ENCODE results near the gene CTRL. TPM values are rescaled to one million over a fixed set of nuclear protein-coding genes. Genes with fewer than 3 reads are reported as not detected.

CTRL gene
- total RNA-seq, 3 donors from 2014 or later (not counting 1 experiment from before 2014, with no cell fraction given) = 14.3 to 17.2 (median 15.0) TPM

DNA sequence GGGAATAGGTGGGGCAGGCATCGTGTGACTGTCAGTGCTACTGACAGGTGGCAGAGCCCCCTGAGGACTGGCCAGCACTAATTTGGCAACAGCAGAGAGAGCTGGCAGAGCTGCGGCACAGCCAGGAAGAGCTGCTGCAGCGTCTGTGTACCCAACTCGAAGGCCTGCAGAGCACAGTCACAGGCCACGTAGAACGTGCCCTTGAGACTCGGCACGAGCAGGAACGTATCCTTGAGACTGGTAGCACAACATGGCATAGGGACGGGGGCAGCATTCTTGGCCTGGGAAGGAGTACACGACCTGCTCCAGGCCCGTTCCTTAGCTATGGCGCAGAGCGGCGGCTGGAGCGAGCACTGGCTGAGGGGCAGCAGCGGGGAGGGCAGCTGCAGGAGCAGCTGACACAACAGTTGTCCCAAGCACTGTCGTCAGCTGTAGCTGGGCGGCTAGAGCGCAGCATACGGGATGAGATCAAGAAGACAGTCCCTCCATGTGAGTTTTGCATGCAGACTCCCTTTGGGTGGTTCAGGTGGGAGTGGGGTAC lies 50.0 kb downstream of the CTRL start:
- H3K36me3 Mint-ChIP-seq = no peaks in the 10 kb centered on the region

DNA sequence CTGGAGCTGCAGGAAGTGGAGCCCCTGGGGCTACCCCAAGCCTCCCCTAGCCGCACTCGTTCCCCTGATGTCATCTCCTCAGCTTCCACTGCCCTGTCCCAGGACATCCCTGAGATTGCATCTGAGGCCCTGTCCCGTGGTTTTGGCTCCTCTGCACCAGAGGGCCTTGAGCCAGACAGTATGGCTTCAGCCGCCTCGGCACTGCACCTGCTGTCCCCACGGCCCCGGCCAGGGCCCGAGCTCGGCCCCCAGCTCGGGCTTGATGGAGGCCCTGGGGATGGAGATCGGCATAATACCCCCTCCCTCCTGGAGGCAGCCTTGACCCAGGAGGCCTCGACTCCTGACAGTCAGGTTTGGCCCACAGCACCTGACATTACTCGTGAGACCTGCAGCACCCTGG lies 51.1 kb downstream of the CTRL start:
- ATAC-seq (no peak), DNase-seq (no peak)
- intact Hi-C loops (cut with micrococcal nuclease) = no loop called here

More for the DNA sequence above, 50.0 kb downstream of the CTRL start:
- H3K4me3 ChIP-seq (ENCODE audit: low read length) = no peak overlapping the region
- intact Hi-C loops (cut with micrococcal nuclease) = no loop called here
- 95% methylated on average over 21 of the region's 21 CpGs for WGBS (ENCODE audit: insufficient coverage)
- DNase-seq (no peak), ATAC-seq (no peak)
- Mint-ChIP-seq H3K27me3 (ENCODE audit: low read depth in 2 of 2) (no peaks in the 10 kb centered on the region), H3K4me1 (peaks cover 0 to 4% of the 10 kb centered on the region in 2 donors), H3K9me3 (no peaks in the 10 kb centered on the region), H3K4me3 (no peak overlapping the region), H3K27ac (no peak overlapping the region)
- H3K27me3 ChIP-seq (ENCODE audit: control insufficient read depth, insufficient read depth, low read length) = no peaks in the 10 kb centered on the region
- TF ChIP-seq, protein P1, sequence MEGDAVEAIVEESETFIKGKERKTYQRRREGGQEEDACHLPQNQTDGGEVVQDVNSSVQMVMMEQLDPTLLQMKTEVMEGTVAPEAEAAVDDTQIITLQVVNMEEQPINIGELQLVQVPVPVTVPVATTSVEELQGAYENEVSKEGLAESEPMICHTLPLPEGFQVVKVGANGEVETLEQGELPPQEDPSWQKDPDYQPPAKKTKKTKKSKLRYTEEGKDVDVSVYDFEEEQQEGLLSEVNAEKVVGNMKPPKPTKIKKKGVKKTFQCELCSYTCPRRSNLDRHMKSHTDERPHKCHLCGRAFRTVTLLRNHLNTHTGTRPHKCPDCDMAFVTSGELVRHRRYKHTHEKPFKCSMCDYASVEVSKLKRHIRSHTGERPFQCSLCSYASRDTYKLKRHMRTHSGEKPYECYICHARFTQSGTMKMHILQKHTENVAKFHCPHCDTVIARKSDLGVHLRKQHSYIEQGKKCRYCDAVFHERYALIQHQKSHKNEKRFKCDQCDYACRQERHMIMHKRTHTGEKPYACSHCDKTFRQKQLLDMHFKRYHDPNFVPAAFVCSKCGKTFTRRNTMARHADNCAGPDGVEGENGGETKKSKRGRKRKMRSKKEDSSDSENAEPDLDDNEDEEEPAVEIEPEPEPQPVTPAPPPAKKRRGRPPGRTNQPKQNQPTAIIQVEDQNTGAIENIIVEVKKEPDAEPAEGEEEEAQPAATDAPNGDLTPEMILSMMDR (IDR thresholded peaks at IDR 0.05) = no peak
- no peak overlapping the region for H3K27ac ChIP-seq (ENCODE audit: low read length)
- peaks cover 82% of the 10 kb centered on the region for H3K36me3 ChIP-seq (ENCODE audit: control insufficient read depth, insufficient read depth, low read length)
- H3K4me1 ChIP-seq (ENCODE audit: control insufficient read depth, insufficient read depth, low read length) = no peaks in the 10 kb centered on the region
- H3K9me3 ChIP-seq (ENCODE audit: control insufficient read depth, insufficient read depth, low read length) = no peaks in the 10 kb centered on the region

DNA sequence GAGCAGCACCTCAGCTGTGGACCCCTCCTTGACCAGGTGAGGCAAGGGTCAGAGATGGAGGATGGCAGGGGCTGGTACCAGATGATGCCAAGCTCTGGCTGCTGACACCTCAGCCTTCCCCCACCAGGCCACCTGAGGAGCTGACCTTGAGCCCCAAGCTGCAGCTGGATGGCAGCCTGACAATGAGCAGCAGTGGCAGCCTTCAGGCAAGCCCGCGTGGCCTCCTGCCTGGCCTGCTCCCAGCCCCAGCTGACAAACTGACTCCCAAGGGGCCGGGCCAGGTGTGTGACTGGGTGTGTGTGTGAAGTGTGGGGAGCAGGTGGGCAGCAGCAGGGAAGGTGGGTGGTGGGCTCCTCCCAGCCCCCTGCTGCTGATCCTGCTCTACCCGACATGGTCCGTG lies 51.7 kb downstream of the CTRL start:
- Mint-ChIP-seq H3K27ac (no peak overlapping the region), H3K4me1 (peaks cover 12 to 17% of the 10 kb centered on the region in 2 donors), H3K9me3 (no peaks in the 10 kb centered on the region), H3K36me3 (no peaks in the 10 kb centered on the region), H3K27me3 (ENCODE audit: low read depth in 2 of 2) (no peaks in the 10 kb centered on the region), H3K4me3 (no peak overlapping the region)
- no peak for ATAC-seq
- TF ChIP-seq, protein P1 (IDR thresholded peaks at IDR 0.05) = no peak
- no peaks in the 10 kb centered on the region for H3K9me3 ChIP-seq (ENCODE audit: control insufficient read depth, insufficient read depth, low read length)
- H3K4me1 ChIP-seq (ENCODE audit: control insufficient read depth, insufficient read depth, low read length) = no peaks in the 10 kb centered on the region
- H3K27ac ChIP-seq (ENCODE audit: low read length) = no peak overlapping the region
- intact Hi-C loops (cut with micrococcal nuclease) = no loop called here
- 88% methylated on average over 5 of the region's 5 CpGs for WGBS (ENCODE audit: insufficient coverage)
- no peak overlapping the region for H3K4me3 ChIP-seq (ENCODE audit: low read length)
- H3K27me3 ChIP-seq (ENCODE audit: control insufficient read depth, insufficient read depth, low read length) = no peaks in the 10 kb centered on the region
- no peak for DNase-seq
- peaks cover 85% of the 10 kb centered on the region for H3K36me3 ChIP-seq (ENCODE audit: control insufficient read depth, insufficient read depth, low read length)

More for the DNA sequence above, 51.1 kb downstream of the CTRL start:
- Mint-ChIP-seq H3K27me3 (ENCODE audit: low read depth in 2 of 2) (no peaks in the 10 kb centered on the region), H3K9me3 (no peaks in the 10 kb centered on the region), H3K4me1 (peaks cover 5 to 11% of the 10 kb centered on the region in 2 donors), H3K36me3 (no peaks in the 10 kb centered on the region), H3K27ac (no peak overlapping the region), H3K4me3 (no peak overlapping the region)
- no peak overlapping the region for H3K27ac ChIP-seq (ENCODE audit: low read length)
- H3K9me3 ChIP-seq (ENCODE audit: control insufficient read depth, insufficient read depth, low read length) = no peaks in the 10 kb centered on the region
- H3K27me3 ChIP-seq (ENCODE audit: control insufficient read depth, insufficient read depth, low read length) = no peaks in the 10 kb centered on the region
- H3K4me1 ChIP-seq (ENCODE audit: control insufficient read depth, insufficient read depth, low read length) = no peaks in the 10 kb centered on the region
- no peak overlapping the region for H3K4me3 ChIP-seq (ENCODE audit: low read length)
- TF ChIP-seq, protein P1 (IDR thresholded peaks at IDR 0.05) = no peak
- 95% methylated on average over 13 of the region's 13 CpGs for WGBS (ENCODE audit: insufficient coverage)
- peaks cover 88% of the 10 kb centered on the region for H3K36me3 ChIP-seq (ENCODE audit: control insufficient read depth, insufficient read depth, low read length)

Other genes starting within 250 kb of the CTRL start
- gene GFOD2, start 212.5 kb downstream of the CTRL start, total RNA-seq = 10 to 100 TPM in 1 of 3 donors, 1 to 10 TPM in 2; 6.5 to 10.9 (median 8.3) TPM
- gene RANBP10, start 125.3 kb downstream of the CTRL start, total RNA-seq = 10 to 100 TPM; 20.9 to 25.8 (median 24.5) TPM
- gene TSNAXIP1, start 125.0 kb downstream of the CTRL start, total RNA-seq = under 1 TPM in 2 of 3 donors, not detected in 1; 0.15 to 0.68 TPM
- 10 to 100 TPM; 25.5 to 35.8 (median 30.3) TPM for gene THAP11, start 89.5 kb downstream of the CTRL start, total RNA-seq
- gene NUTF2, start 84.9 kb downstream of the CTRL start, total RNA-seq = 10 to 100 TPM; 43.2 to 47.1 (median 43.3) TPM
- gene CENPT, start 84.2 kb downstream of the CTRL start, total RNA-seq = 10 to 100 TPM; 68.6 to 81.3 (median 78.9) TPM
- gene EDC4, start 58.8 kb downstream of the CTRL start, total RNA-seq = 100 to 1,000 TPM in 2 of 3 donors, 10 to 100 TPM in 1; 91.9 to 111 (median 105) TPM
- 1 to 10 TPM in 1 of 3 donors, under 1 TPM in 1, not detected in 1; 0.70 to 1.3 TPM for gene NRN1L, start 47.0 kb downstream of the CTRL start, total RNA-seq
- gene PSKH1, start 38.6 kb downstream of the CTRL start, total RNA-seq = 10 to 100 TPM; 16.8 to 24.7 (median 19.5) TPM
- gene PSMB10, start 5.0 kb upstream of the CTRL start, total RNA-seq = 100 to 1,000 TPM; 237 to 247 (median 243) TPM
- gene LCAT, start 12.3 kb upstream of the CTRL start, total RNA-seq = 10 to 100 TPM in 2 of 3 donors, 1 to 10 TPM in 1; 7.1 to 12.4 (median 11.5) TPM
- 10 to 100 TPM; 30.0 to 47.0 (median 30.5) TPM for gene SLC12A4, start 36.8 kb upstream of the CTRL start, total RNA-seq
- under 1 TPM; 0.53 to 1.00 (median 0.96) TPM for gene DPEP3, start 48.6 kb upstream of the CTRL start, total RNA-seq
- gene DPEP2, start 67.6 kb upstream of the CTRL start, total RNA-seq = 10 to 100 TPM; 47.2 to 64.1 (median 61.8) TPM
- gene DPEP2NB, start 84.0 kb upstream of the CTRL start, total RNA-seq = not detected
- gene DDX28, start 91.4 kb upstream of the CTRL start, total RNA-seq = 10 to 100 TPM; 17.4 to 19.0 (median 17.9) TPM
- gene DUS2, start 91.4 kb upstream of the CTRL start, total RNA-seq = 10 to 100 TPM; 21.6 to 24.2 (median 22.7) TPM
- 100 to 1,000 TPM; 241 to 282 (median 263) TPM for gene NFATC3, start 153.5 kb upstream of the CTRL start, total RNA-seq

All from natural killer cell (primary cell).